Stimulated activated CD8-positive, alpha-beta memory T cell treated with anti-CD3 and anti-CD28 coated beads, Interleukin-12 subunit alpha, Interleukin-12 subunit beta, amount 100 ng/mL, for 4 hours (primary cell): ENCODE data around the gene C16orf74.

Experiments
- DNase-seq: peaks from one replicate; pipeline ENCODE4 v3.0.0-alpha.2; 2020; ENCODE audit warnings: low read depth

Gene C16orf74

GRCh38 chr16:85717393-85718152 is 33.3 kb downstream of the C16orf74 start:
- peak; percentile 13 for DNase-seq

- DNase-seq: no peak
These were observed 34.2 kb downstream of the C16orf74 start for GRCh38 chr16:85716680-85717038.

DNA sequence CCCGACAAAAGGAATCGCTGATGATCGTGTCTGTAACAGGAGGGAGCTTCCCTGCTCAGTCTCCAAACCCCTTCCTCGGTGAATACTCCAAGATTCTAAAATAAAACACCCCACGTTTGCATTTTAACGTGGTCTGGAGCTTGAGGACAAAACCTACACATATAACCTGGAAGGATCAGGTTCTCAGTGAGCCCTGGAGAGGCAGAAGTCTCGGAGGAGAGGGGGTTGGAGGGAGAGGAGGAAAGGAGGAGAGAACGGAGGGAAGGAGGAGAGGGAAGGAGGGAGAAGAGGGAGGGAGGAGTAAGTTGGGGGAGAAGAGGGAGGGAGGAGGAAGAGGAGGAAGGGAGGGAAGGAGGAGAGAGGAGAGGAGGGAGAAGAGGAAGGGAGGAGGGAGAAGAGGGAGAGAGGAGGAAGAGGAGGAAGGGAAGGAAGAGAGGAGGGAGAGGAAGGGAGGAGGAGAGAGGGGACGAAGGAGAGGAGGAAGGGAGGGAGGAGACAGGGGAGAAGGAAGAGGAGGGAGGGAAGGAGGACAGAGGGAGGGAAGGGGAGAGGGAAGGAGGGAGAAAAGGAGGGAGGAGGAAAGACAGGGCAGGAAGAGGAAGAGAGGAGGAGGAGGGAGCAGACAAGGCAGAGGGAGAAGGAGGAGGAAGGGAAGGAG is 34.7 kb downstream of the C16orf74 start:
- DNase-seq: no peak

GRCh38 chr16:85715169-85716021 is 35.5 kb downstream of the C16orf74 start:
- DNase-seq: no peak

- DNase-seq: no peak
These were observed 38.1 kb downstream of the C16orf74 start for GRCh38 chr16:85712801-85713200.

- no peak for DNase-seq
These were observed 38.8 kb downstream of the C16orf74 start for GRCh38 chr16:85711982-85712587.

GRCh38 chr16:85710732-85711131 is 40.2 kb downstream of the C16orf74 start:
- DNase-seq: no peak

DNA sequence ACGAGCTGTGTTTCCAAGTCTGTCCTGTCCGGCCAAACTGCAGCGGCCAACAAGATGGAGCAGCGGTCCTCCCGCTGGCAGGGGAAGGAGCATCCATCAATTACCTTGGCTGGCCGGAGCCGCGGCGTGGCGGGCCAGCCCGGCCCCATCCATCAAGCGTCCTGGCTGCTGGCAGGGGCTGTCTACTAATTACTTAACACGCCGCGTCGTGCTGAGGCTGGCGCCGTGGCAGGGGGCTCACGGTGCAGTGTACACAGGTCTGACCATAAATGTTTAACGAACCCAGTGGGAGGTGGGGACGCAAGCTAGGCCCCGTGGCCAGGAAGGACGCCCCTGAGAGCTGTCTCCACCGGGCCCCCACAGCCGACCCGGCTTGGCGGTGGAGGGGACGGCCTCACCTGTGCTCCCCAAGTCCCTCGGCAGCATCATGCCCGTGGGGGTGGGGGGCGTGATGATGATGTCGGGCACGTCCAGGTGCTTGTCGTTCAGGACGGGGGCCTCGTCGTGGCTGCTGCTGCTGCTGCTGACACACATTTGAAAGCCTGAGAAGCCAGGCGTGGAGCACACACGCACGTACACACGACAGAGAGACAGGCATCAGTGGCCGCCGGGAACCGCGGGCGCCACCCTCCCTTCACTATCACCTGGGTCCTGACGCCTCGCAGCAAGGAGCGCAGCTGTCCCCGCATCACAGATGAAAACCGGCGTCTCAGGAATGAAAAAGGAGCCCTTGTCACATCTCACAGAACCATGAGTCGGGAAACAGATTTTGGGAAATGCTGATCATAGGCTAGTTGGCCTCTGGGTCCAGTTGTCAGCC is 40.9 kb downstream of the C16orf74 start:
- no peak for DNase-seq

- DNase-seq: no peak
These were observed 42.6 kb downstream of the C16orf74 start for GRCh38 chr16:85708338-85708737.

- DNase-seq: no peak
These were observed 43.3 kb downstream of the C16orf74 start for GRCh38 chr16:85707528-85708095.

- no peak for DNase-seq
These were observed 44.4 kb downstream of the C16orf74 start for GRCh38 chr16:85706449-85707034.

DNA sequence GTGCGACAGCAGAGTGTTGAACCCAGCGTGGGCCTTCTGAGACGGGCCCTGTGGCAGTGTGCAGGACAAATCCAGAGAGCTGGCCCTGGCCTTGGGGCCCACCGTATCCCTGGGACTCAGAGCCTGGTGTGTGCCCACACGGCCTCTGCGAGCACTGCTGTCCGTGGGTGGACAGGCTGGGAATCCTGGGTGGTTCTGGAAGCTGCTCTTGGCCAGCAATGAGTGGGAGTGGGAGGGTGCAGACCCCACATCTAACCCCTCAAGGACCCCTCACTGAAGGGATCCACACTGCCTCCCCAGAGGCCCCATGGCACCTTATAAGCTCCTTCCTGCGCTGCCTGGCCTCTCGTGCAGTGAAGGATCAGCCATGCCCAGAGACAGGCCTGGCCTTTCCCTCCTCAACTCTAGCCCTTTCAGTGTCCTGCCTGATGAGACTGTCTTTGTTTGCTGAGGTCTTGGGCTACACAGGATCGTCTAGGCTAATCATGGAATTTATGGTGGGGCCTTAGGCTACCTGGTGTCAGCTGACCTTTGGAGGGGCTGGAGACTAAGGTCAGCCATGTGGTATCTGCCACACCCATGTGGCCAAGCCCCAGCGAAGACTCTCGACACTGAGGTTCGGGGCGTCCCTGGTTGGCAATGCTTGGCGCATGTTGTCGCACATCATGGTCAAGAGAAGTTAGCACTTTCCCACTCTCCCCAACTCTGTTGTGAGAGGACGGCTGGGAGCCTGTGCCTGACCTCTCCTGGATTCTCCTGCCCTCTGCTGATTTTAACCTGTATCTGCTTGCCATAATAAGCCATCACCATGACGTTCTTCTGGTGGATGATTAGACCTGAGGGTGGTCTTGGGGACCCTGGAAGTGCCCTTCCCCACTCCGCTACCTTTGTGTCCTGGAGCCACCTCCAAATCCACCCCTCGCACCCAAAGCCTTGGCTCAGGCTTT is 45.7 kb downstream of the C16orf74 start:
- no peak for DNase-seq

GRCh38 chr16:85704011-85704410 is 46.9 kb downstream of the C16orf74 start:
- DNase-seq: no peak

DNA sequence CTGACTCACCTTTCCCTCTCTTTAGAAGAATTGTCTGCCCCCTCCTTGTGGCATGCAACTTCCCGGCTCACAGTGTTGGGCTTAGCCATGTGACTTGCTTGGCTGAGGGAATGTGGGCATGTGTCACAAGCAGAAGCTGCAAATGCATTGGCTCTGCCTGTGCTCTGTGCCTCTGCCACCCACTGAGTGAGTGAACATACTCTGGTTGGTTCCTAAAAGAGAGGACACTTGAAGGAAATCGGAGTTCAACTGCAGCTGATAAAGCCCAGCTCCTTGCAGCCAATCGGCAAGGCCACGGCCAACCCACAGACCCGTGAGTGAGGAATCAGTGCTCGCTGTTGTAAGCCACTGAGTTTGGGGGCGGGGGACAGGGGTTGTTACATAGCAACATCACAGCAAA is 51.3 kb downstream of the C16orf74 start:
- DNase-seq: no peak

DNA sequence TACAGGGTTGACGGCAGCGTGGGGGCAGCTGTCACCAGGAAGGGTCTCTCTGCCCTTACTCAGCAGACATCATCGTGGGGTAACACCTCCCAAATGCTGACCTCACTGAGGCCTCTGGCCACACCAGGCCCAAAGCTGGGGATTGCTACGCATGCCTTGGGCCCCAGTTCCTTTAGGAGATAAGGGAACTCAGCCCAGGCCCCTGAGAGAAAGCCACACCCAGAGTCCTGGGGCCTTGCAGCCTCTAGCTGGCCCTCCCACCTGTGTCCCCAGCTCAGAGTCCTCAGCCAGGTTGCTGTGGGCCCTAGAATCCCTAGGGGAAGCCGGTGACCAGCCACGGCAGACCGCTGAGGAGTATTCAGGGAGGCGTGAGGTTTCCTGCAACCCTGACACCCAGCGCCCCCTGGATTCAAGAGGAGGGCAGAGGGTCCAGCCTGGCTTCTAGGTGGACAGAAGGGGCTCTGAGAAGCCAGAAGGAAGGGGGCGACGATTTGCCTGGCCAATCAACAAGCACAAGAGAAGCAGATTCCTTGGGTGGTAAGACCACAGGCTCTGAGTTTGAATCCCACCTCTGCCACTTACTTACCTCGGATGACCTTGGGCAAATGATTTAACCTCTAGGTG is 51.8 kb downstream of the C16orf74 start:
- DNase-seq: no peak

- no peak for DNase-seq
These were observed 52.4 kb downstream of the C16orf74 start for GRCh38 chr16:85698459-85698891.

GRCh38 chr16:85697431-85697830 is 53.5 kb downstream of the C16orf74 start:
- DNase-seq: no peak

DNA sequence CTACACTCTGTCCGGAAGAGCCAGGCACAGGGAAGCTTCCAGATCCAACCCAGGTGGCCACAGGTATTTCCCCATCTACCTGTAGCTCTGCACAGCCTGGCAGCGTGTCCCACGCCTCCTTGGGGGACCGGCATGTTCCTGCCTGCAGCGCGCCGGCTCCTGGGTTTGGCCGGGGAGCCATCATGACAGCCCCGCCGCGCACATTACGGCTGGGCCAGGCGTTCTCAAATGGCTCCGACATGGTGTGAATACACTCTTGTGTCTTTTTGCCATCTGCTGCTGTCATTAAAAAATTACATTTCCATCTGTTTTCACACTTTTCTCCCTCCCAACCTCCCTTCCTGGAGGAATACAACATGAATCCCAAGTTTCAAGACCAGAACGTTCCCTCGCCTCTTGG is 54.1 kb downstream of the C16orf74 start:
- no peak for DNase-seq
